GM21825 (cell line): ENCODE measurements around the gene IL17RC.

Source experiments
- ATAC-seq: cut with Tn5 transposase; IDR thresholded peaks from one replicate; pipeline ENCODE4 v1.9.1; 2021; ENCODE audit warnings: mild to moderate bottlenecking, moderate library complexity; ENCODE audit not compliant: unreplicated experiment

Gene IL17RC

GRCh38 chr3:9976721-9977709, 60.1 kb downstream of the IL17RC start:
- ATAC-seq = no peak

GRCh38 chr3:9978710-9979305, 61.9 kb downstream of the IL17RC start:
- ATAC-seq = no peak

- ATAC-seq = no peak
Observed at GRCh38 chr3:9980251-9980650, 63.4 kb downstream of the IL17RC start.
